K562 (cell line): ENCODE results near the gene ETNK2. TPM values are rescaled to one million over a fixed set of nuclear protein-coding genes. Genes with fewer than 3 reads are reported as not detected.
A peak's percentile ranks its signal among the peaks of the same experiment; 100 is the strongest.

Experiments used
- ATAC-seq: fragments of 200-7000 bp; cut with Tn5 transposase; 3 replicates; pipeline ENCODE4 v1.9.1; 2020; ENCODE audit warnings: moderate library complexity
- BruUV-seq: library from RNA; stranded (reverse); fragments of 400-500 nt; replicated peaks from 2 replicates; lab custom pipeline; 2021; lab: Mats Ljungman, UMichigan
- CTCF ChIA-PET: fragments of 300-600 bp; formaldehyde crosslinking; extraction: SDS; loops from one replicate; lab custom pipeline; 2021; ENCODE audit warnings: low intra/inter-chr PET ratio; lab: Yijun Ruan, JAX
- POLR2A ChIA-PET: fragments of 300-600, 350-650 bp; sonication (Branson Sonifier 250); formaldehyde crosslinking; extraction: SDS; loops from one replicate; lab custom pipeline; 2021; ENCODE audit warnings: antibody characterized with exemption, inconsistent platforms; lab: Yijun Ruan, JAX
- DNase-seq, 4 experiments: peaks; one replicate each; pipeline versions ENCODE4 v3.0.0 to v3.0.0-alpha.2; 2011 to 2018; ENCODE audit warnings: low spot score in 3 of 4, mixed read lengths in 3 of 4; ENCODE audit errors: extremely low read depth in 1 of 4
- FAIRE-seq: peaks from 2 replicates; lab custom pipeline; 2011; peaks lifted over from hg19 to GRCh38; lab: Jason Lieb, UNC
- H2AFZ ChIP-seq: 2 replicates; pipeline ENCODE4 v1.6.0; 2011; ENCODE audit warnings: low read depth, low read length, control low read depth, inconsistent platforms
- H3K27ac ChIP-seq: fragments of 200-600 bp; 3 replicates; pipeline ENCODE4 v1.8.0; 2011; ENCODE audit warnings: low read depth, mild to moderate bottlenecking, control low read depth, inconsistent platforms, low read length, moderate library complexity, mixed read lengths; ENCODE audit errors: extremely low read depth
- H3K27me3 ChIP-seq, 2 experiments: fragments of 300-600 bp in 1 of 2; 2 replicates in 1 of 2; 3 replicates in 1 of 2; pipeline versions ENCODE4 v1.6.0 to v1.8.0; 2011; ENCODE audit warnings: inconsistent platforms in 2 of 2, low read length in 2 of 2, mild to moderate bottlenecking in 1 of 2, mixed read lengths in 1 of 2, moderate library complexity in 1 of 2; ENCODE audit not compliant: control insufficient read depth in 2 of 2, insufficient read depth in 2 of 2
- H3K36me3 ChIP-seq: fragments of 300-600 bp; 3 replicates; pipeline ENCODE4 v1.8.0; 2011; ENCODE audit warnings: mild to moderate bottlenecking, low read length, inconsistent platforms; ENCODE audit not compliant: control insufficient read depth, insufficient read depth
- H3K4me1 ChIP-seq, 2 experiments: fragments of 200-600 bp in 1 of 2; replicated peaks in 1 of 2; 2 replicates in 1 of 2; 3 replicates in 1 of 2; pipeline versions ENCODE4 v1.5.1 to v1.8.0; 2011; ENCODE audit warnings: inconsistent platforms in 2 of 2, low read length in 2 of 2, mild to moderate bottlenecking in 1 of 2, mixed read lengths in 1 of 2, moderate library complexity in 1 of 2; ENCODE audit not compliant: control insufficient read depth in 2 of 2, insufficient read depth in 2 of 2
- H3K4me2 ChIP-seq: 2 replicates; pipeline ENCODE4 v1.6.1; 2011; ENCODE audit warnings: low read length, control low read depth, inconsistent platforms, mixed read lengths; ENCODE audit not compliant: insufficient read depth
- H3K4me3 ChIP-seq: fragments of 200-600 bp; sonication (generic), shearing (Covaris generic); 2 replicates; pipeline ENCODE4 v1.5.1; 2016; ENCODE audit warnings: control low read depth, inconsistent platforms
- H3K79me2 ChIP-seq: fragments of 200-600 bp; 3 replicates; pipeline ENCODE4 v1.8.0; 2011; ENCODE audit warnings: low read length, inconsistent platforms; ENCODE audit not compliant: control insufficient read depth, insufficient read depth
- H3K9ac ChIP-seq, 2 experiments: 2 replicates each; pipeline versions ENCODE4 v1.6.0 to v1.6.1; 2011; ENCODE audit warnings: low read depth in 2 of 2, low read length in 2 of 2, control low read depth in 1 of 2, inconsistent platforms in 1 of 2, mild to moderate bottlenecking in 1 of 2, mixed read lengths in 1 of 2; ENCODE audit not compliant: insufficient read depth in 1 of 2
- H3K9me1 ChIP-seq: one replicate; pipeline ENCODE4 v1.6.0; 2011; ENCODE audit warnings: inconsistent platforms, mild to moderate bottlenecking, low read length, moderate library complexity; ENCODE audit not compliant: control insufficient read depth, insufficient read depth
- H3K9me3 ChIP-seq: replicated peaks from 2 replicates; pipeline ENCODE4 v1.5.1; 2011; ENCODE audit warnings: low read depth, low read length, inconsistent platforms; ENCODE audit not compliant: control insufficient read depth, insufficient read depth
- H4K20me1 ChIP-seq: replicated peaks from 2 replicates; pipeline ENCODE4 v1.6.1; 2011; ENCODE audit warnings: low read length, inconsistent platforms, mixed read lengths; ENCODE audit not compliant: control insufficient read depth, insufficient read depth
- DACH1 ChIP-seq: fragments of 450-650 bp; IDR thresholded peaks from 2 replicates; pipeline ENCODE4 v1.6.1; 2018; ENCODE audit not compliant: partially characterized antibody
- FOXA3 ChIP-seq, 2 experiments: fragments of 450-650 bp in 1 of 2; sonication (generic) in 1 of 2; formaldehyde crosslinking; IDR thresholded peaks in 1 of 2; conservative IDR thresholded peaks in 1 of 2; 2 replicates each; pipeline versions ENCODE4 v1.4.0 to v1.8.0; 2020 to 2022; ENCODE audit warnings: mild to moderate bottlenecking in 2 of 2, missing genetic modification reagents in 1 of 2
- GABPB2 ChIP-seq: fragments of 250-450 bp; sonication (Bioruptor Pico); conservative IDR thresholded peaks from 2 replicates; pipeline ENCODE4 v1.5.1; 2021; ENCODE audit warnings: mild to moderate bottlenecking
- HNRNPH1 ChIP-seq: fragments of 200-400 bp; formaldehyde crosslinking; optimal IDR thresholded peaks from 2 replicates; pipeline ENCODE3; 2017; ENCODE audit warnings: low read depth, mild to moderate bottlenecking, low read length, moderate library complexity
- ILK ChIP-seq: fragments of 450-650 bp; IDR thresholded peaks from 2 replicates; pipeline ENCODE4 v1.6.1; 2016; ENCODE audit warnings: missing genetic modification characterization, low read depth, mild to moderate bottlenecking, missing compliant biosample characterization, moderate library complexity, borderline replicate concordance
- NRF1 ChIP-seq, 2 experiments: fragments of 450-650 bp; IDR thresholded peaks in 1 of 2; conservative IDR thresholded peaks in 1 of 2; 2 replicates each; pipeline ENCODE4 v1.6.1; 2014; ENCODE audit warnings: mild to moderate bottlenecking in 2 of 2
- SNRNP70 ChIP-seq: fragments of 200-400 bp; formaldehyde crosslinking; optimal IDR thresholded peaks from 2 replicates; pipeline ENCODE3; 2017; ENCODE audit warnings: low read depth, low read length
- TBP ChIP-seq: optimal IDR thresholded peaks from 2 replicates; pipeline ENCODE3; 2011; ENCODE audit warnings: low read depth, low read length, improper control_type of control experiment
- ZNF121 ChIP-seq: sonication (generic); formaldehyde crosslinking; conservative IDR thresholded peaks from 2 replicates; pipeline ENCODE4 v1.8.0; 2022; ENCODE audit warnings: missing genetic modification reagents
- ZNF696 ChIP-seq: fragments of 250-450 bp; sonication (Bioruptor Pico); conservative IDR thresholded peaks from 2 replicates; pipeline ENCODE4 v1.4.0; 2020; ENCODE audit warnings: mild to moderate bottlenecking, moderate library complexity
- WGBS: fragments of 100-300 bp; shearing (Covaris generic); methylation state at CpG from one replicate; pipeline ENCODE4 v1.1.6; 2016; ENCODE audit warnings: low coverage, mixed read lengths; ENCODE audit not compliant: insufficient coverage; ENCODE audit errors: missing lambda C conversion rate; 5-methylcytosine and 5-hydroxymethylcytosine counted together
- in situ Hi-C: fragments of 300-500 bp; cut with MboI; formaldehyde crosslinking; loops from 4 replicates; pipeline ENCODE4 v1.15.0; 2018; ENCODE audit warnings: inconsistent platforms, mixed read lengths
- intact Hi-C: fragments of 100-400 bp; cut with micrococcal nuclease; formaldehyde crosslinking; loops from 2 replicates; pipeline ENCODE4 v1.14.2; 2022
- polyA plus RNA-seq, 8 experiments: library from polyadenylated mRNA; depleted of rRNA in 4 of 8; stranded (reverse) in 5 of 8; unstranded in 3 of 8; fragments of >200 nt; fragmentation: Nextera tagmentation in 2 of 8; fragmentation: Illumina TruSeq in 1 of 8; extraction: Ambion mirVana in 2 of 8; extraction: Trizol in 1 of 8; gene quantifications; 2 replicates each; pipeline versions ENCODE4 v1.2.1 to v1.2.3, GENCODE V29; 2011 to 2014; ENCODE audit warnings: inconsistent platforms in 1 of 8, missing spikeins in 1 of 8
- total RNA-seq, 7 experiments: library from RNA; depleted of rRNA in 6 of 7; stranded (reverse); fragments of >200 nt in 6 of 7; fragmentation: Illumina TruSeq in 2 of 7; extraction: Trizol in 2 of 7; gene quantifications; 2 replicates each; pipeline versions ENCODE4 v1.2.1 to v1.2.3, GENCODE V29; 2011 to 2021; ENCODE audit warnings: low replicate concordance in 1 of 7
- TF ChIP-seq, protein P1 (sequence below): fragments of 250-450 bp; sonication (Bioruptor Pico); IDR thresholded peaks from 2 replicates; pipeline ENCODE4 v1.4.0; 2020; ENCODE audit warnings: mild to moderate bottlenecking, moderate library complexity

Gene ETNK2
- total and polyA plus RNA-seq, 9 of the 15 experiments (the other 6 are each of a cell fraction or from before 2014, with no cell fraction given), result 0.03 to 0.38 (median 0.13) TPM; not detected in 4

DNA sequence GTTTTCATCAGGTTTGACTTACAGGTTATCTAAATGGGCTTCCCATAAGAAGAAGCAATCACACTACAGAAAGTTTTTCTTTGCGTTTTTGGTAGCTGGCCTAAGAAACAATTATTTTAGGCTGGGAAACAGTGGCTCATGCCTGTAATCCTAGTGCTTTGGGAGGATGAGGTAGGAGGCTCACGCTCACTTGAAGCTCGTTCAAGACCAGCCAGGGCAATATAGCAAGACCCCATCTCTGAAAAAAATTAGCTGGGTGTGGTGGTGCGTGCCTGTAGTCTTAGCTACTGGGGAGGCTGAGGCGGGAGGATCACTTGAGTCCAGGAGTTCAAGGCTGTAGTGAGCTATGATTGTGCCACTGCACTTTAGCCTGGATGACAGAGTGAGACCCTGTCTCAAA, 15.9 kb upstream of the ETNK2 start:
- FAIRE-seq, result no peak

DNA sequence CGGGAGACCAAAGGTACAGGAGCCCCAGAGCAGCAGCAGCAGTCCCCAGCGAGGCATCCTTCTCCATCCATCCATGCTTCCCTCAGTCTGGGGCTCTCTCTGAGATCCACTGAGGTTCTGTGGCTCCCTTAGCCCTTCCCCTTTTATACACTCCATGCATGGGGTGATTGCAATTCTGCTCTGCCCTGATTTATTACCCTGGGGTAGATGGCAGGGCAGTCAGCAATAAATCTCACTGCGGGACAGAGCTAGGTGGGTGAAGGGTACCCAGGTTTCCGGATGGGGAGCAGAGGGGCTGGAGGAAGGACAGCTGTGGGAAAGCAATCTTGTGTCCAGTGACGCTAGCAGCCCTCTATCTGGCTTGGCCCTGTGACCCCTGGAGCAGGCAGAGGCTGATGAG, 14.4 kb upstream of the ETNK2 start, which contains the start of gene REN:
REN (minus strand) TSS at position 119 of the 400 bp plus-strand sequence; CDS start at position 75, 44 bp downstream.
- POLR2A ChIA-PET, result interaction anchor here (1.0 to 2.8 kb wide), 2 partner anchors 10 to 167 kb away, joined by 3 to 13 read pairs; no protein-coding TSS in a partner anchor
- no peak within 1 kb of the TSS for H3K4me2 ChIP-seq
- no peak for ATAC-seq
- TF ChIP-seq GABPB2, result no peak
- no peak for TF ChIP-seq ZNF696 (CRISPR knock-in tag)
- TF ChIP-seq FOXA3 (CRISPR knock-in tag; conservative IDR thresholded peaks at IDR 0.05 in 1 of 2, IDR thresholded peaks at IDR 0.05 in 1 of 2), result no peak
- TF ChIP-seq, protein P1, sequence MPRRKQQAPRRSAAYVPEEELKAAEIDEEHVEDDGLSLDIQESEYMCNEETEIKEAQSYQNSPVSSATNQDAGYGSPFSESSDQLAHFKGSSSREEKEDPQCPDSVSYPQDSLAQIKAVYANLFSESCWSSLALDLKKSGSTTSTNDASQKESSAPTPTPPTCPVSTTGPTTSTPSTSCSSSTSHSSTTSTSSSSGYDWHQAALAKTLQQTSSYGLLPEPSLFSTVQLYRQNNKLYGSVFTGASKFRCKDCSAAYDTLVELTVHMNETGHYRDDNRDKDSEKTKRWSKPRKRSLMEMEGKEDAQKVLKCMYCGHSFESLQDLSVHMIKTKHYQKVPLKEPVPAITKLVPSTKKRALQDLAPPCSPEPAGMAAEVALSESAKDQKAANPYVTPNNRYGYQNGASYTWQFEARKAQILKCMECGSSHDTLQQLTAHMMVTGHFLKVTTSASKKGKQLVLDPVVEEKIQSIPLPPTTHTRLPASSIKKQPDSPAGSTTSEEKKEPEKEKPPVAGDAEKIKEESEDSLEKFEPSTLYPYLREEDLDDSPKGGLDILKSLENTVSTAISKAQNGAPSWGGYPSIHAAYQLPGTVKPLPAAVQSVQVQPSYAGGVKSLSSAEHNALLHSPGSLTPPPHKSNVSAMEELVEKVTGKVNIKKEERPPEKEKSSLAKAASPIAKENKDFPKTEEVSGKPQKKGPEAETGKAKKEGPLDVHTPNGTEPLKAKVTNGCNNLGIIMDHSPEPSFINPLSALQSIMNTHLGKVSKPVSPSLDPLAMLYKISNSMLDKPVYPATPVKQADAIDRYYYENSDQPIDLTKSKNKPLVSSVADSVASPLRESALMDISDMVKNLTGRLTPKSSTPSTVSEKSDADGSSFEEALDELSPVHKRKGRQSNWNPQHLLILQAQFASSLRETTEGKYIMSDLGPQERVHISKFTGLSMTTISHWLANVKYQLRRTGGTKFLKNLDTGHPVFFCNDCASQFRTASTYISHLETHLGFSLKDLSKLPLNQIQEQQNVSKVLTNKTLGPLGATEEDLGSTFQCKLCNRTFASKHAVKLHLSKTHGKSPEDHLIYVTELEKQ (CRISPR knock-in tag), result no peak
- no peak for TF ChIP-seq DACH1
- TF ChIP-seq TBP, result no peak
- no peak for TF ChIP-seq HNRNPH1
- TF ChIP-seq NRF1 (conservative IDR thresholded peaks at IDR 0.05 in 1 of 2, IDR thresholded peaks at IDR 0.05 in 1 of 2), result no peak
- no peak for TF ChIP-seq ILK (tag)
- no peak for TF ChIP-seq SNRNP70

More for the DNA sequence above, 15.9 kb upstream of the ETNK2 start:
- H3K4me2 ChIP-seq, result no peak overlapping the region
- WGBS, result 1% methylated on average over 5 of the region's 5 CpGs
- no peak for DNase-seq
- no peaks in the 10 kb centered on the region for H3K79me2 ChIP-seq
- no peaks in the 10 kb centered on the region for H3K9me1 ChIP-seq
- CTCF ChIA-PET, result no interaction called here
- no peaks in the 10 kb centered on the region for H4K20me1 ChIP-seq
- intact Hi-C loops, result no loop called here
- no peak overlapping the region for H3K9ac ChIP-seq
- 0 out of 2 replicates have a peak, but pooled peaks cover 5% of the 10 kb centered on the region for H3K9me3 ChIP-seq
- no peak overlapping the region for H3K27ac ChIP-seq
- no TSS peak for BruUV-seq
- peaks cover 3 to 20% of the 10 kb centered on the region in 2 experiments; a peak in 4 of 5 replicates for H3K27me3 ChIP-seq
- TF ChIP-seq ZNF121 (CRISPR knock-in tag), result peak; percentile 82
- no peak for TF ChIP-seq FOXA3 (CRISPR knock-in tag; conservative IDR thresholded peaks at IDR 0.05 in 1 of 2, IDR thresholded peaks at IDR 0.05 in 1 of 2)
- TF ChIP-seq, all 486 proteins: peak for 1
- Histone ChIP-seq H3K4me1 (no peaks in the 10 kb centered on the region; a peak in 1 of 5 replicates), H3K36me3 (no peaks in the 10 kb centered on the region), H3K4me3 (no peak overlapping the region), H2AFZ (no peak overlapping the region)
- POLR2A ChIA-PET, result interaction anchor here (2.8 kb wide), 1 partner anchor 8 kb away, joined by 13 read pairs; no protein-coding TSS in a partner anchor
- no peak for ATAC-seq
- in situ Hi-C loops, result no loop called here

More for the DNA sequence above, 14.4 kb upstream of the ETNK2 start, which contains the start of gene REN:
- intact Hi-C loops, result no loop called here
- in situ Hi-C loops, result no loop called here
- H3K36me3 ChIP-seq, result no peaks in the 10 kb centered on the region
- no peak within 1 kb of the TSS for H3K9ac ChIP-seq
- DNase-seq (no peak), FAIRE-seq (no peak)
- WGBS, result 2% methylated on average over 5 of the region's 5 CpGs
- H3K27me3 ChIP-seq, result peaks cover 3 to 28% of the 10 kb centered on the region in 2 experiments; a peak in 4 of 5 replicates
- CTCF ChIA-PET, result interaction anchor here (0.5 kb wide), 1 partner anchor 11 kb away, joined by 3 read pairs; no protein-coding TSS in a partner anchor
- H3K9me3 ChIP-seq, result 0 out of 2 replicates have a peak, but pooled peaks cover 5% of the 10 kb centered on the region
- no peak within 1 kb of the TSS for H2AFZ ChIP-seq
- no TSS peak for BruUV-seq
- no peak within 1 kb of the TSS for H3K4me3 ChIP-seq
- no peaks in the 10 kb centered on the region for H4K20me1 ChIP-seq
- no peaks in the 10 kb centered on the region for H3K79me2 ChIP-seq
- H3K4me1 ChIP-seq, result no peaks in the 10 kb centered on the region
- H3K9me1 ChIP-seq, result no peaks in the 10 kb centered on the region
- no peak within 1 kb of the TSS for H3K27ac ChIP-seq
